ENCODE measurements around the gene B9D1. TPM values are rescaled to one million over a fixed set of nuclear protein-coding genes. Genes with fewer than 3 reads are reported as not detected.
A peak's percentile ranks its signal among the peaks of the same experiment; 100 is the strongest.

The B9D1 gene
- total RNA-seq, 1 donor from 2014 or later: 19.8 TPM

DNA sequence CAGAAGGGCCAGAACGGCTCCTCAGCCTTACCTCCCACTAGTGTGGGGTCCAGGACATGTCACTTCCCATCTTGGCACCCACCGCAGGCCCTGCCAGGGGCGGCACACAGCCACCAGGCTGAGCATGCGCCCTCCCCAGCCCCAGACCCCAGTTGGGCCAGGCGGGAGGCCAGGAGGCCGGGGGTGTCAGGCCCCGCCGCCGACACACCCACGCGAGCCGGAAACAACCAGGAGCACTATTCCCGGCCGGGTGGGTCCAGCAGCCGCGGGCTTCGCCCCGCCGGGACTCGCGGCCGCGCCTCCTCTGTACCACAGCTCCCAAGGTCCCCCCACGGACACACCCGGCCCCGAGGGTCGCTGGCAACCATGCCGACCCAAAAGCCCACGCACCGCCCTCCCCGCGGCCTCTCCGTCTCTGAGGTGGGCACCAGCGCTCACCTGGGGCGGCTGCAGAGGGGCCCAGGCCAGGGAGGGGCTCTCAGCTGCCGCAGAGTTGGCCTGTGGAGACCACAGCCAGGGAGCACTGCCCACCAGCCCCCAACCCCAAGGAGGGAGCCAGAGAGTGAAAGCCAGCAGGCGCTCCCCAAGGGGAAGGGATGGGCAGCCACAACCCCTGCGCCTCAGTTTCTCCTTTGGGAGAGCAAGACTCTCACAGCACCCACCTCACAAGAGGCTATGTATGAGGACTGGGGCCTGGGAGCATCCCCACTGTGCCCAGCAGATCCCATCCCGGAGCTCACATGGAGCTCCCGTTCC is 18.0 kb downstream of the B9D1 start:
- DNase-seq (ENCODE audit: low spot score) (peak; percentile 59), ATAC-seq (no peak)
- intact Hi-C loops (cut with DNase I): no loop called here

GRCh38 chr17:19343671-19344151 is 18.8 kb downstream of the B9D1 start:
- DNase-seq (ENCODE audit: low spot score) (peak; percentile 62), ATAC-seq (peak; percentile 6)
- intact Hi-C loops (cut with DNase I): no loop called here

DNA sequence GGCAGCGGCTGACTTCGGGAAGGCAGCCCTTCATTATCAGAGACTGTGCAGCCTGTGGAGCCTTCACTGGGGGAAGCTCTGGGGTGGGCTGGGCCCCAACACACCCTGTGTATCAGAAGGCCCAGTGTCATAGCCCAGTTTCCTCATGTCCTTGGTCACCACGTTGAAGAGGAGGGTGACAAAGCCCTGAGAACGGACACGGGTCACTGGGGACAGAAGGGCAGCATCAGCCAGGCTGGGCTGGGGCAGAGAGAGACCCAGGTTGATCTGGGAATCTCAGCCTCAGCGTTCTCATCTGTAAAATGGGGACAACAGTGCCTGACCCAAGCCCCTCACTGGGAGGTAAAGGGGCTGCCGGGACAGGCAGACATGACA is 19.3 kb downstream of the B9D1 start:
- no peak for ATAC-seq
- intact Hi-C loops (cut with DNase I): no loop called here
- DNase-seq (ENCODE audit: low spot score): peak; percentile 56

- peak; percentile 58 for DNase-seq (ENCODE audit: low spot score)
- intact Hi-C loops (cut with DNase I): no loop called here
- peak; percentile 8 for ATAC-seq
These were observed 19.8 kb downstream of the B9D1 start for GRCh38 chr17:19342611-19343255.

GRCh38 chr17:19341641-19342610 is 20.6 kb downstream of the B9D1 start:
- DNase-seq (ENCODE audit: low spot score) (peak; percentile 55), ATAC-seq (peak; percentile 15)
- intact Hi-C loops (cut with DNase I): no loop called here

DNA sequence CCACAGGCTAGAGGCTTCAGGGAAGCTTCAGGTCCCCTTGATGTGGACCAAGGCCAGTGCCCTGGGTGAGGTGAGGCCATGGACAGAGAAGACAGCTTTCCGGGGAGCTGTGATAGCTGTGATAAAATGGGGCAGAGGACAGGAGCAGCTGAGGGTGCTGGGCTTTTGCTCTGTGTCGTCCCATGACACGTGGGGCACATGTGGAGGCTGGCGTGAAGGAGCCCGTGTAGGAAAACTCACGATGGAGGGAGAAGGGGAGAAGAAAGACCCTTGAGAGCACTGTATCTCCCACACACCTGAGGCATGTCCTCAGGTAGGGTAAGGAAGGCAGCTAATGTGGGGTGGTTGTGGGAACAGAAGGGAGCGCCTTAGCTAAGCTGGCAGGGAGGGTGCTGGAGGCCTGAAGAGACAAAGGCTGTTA is 21.3 kb downstream of the B9D1 start:
- intact Hi-C loops (cut with DNase I): no loop called here
- DNase-seq (ENCODE audit: low spot score) (peak; percentile 42), ATAC-seq (no peak)

DNA sequence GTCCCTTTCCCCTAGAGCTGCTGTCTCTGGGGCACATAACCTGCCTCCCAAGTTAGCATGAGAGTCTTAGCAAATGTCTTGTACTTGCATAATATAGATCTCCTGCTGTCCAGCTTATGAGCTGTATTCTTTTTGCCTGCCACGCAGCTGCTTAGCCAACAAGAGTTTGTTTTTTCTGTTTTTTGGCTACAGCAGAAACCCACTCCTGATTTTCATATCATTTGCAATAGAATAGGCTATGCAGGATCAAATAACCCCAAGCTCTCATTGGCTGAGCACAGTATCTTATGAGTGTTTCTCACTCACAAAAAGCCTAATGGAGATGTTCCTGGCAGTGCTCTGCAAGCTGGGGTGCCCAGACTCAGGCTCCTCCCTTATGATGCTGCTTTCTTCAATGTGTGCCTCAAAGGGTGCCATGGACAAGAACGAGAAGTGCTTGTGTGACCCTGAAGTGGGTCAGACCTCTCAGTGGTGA is 23.1 kb downstream of the B9D1 start:
- intact Hi-C loops (cut with DNase I): no loop called here
- DNase-seq (ENCODE audit: low spot score) (no peak), ATAC-seq (no peak)

GRCh38 chr17:19338031-19338990 is 24.2 kb downstream of the B9D1 start:
- peak; percentile 13 for ATAC-seq
- intact Hi-C loops (cut with DNase I): no loop called here
- DNase-seq (ENCODE audit: low spot score): peak; percentile 70

GRCh38 chr17:19337712-19338023 is 24.9 kb downstream of the B9D1 start:
- intact Hi-C loops (cut with DNase I): no loop called here
- ATAC-seq (peak; percentile 2), DNase-seq (ENCODE audit: low spot score) (peak; percentile 48)

DNA sequence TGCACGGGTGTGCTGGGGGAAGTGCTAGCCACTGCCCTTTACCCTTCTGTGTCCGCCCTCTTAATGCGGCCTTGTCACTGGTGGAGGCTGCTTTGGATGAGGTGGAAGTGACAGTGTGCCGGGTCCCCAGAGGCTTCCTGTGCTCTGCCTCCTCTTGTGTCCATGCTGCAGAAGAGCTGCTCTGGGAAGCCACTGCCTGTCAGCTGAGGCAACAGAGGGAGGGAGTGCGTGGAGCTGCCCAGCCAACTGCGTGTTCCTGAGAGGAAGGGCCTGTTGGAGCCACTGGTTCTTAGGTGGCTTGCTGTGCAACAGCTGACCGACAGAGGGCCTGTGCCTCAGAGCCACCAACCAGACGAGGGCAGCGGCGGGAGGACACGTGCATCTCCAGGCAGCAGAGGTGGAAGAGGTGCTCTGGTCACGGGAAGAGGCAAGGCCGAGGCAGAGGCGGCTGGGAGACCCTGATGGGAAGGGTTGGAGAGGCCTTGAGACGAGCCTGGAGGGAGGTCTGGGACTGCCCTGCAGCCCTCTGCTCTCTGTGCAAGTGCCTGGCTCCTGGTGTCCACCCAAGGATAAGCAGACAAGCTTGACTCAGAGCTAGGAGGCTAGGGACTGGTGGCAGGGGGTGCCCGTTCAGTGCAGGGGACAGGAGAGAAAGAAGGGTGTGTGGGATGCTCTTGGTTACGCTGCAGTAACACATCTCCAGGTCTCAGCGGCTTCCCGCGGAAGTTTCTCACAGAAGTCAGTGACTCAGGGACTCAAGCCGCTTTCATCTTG is 25.4 kb downstream of the B9D1 start:
- DNase-seq (ENCODE audit: low spot score): peak; percentile 68
- ATAC-seq: peak; percentile 45
- intact Hi-C loops (cut with DNase I): no loop called here

DNA sequence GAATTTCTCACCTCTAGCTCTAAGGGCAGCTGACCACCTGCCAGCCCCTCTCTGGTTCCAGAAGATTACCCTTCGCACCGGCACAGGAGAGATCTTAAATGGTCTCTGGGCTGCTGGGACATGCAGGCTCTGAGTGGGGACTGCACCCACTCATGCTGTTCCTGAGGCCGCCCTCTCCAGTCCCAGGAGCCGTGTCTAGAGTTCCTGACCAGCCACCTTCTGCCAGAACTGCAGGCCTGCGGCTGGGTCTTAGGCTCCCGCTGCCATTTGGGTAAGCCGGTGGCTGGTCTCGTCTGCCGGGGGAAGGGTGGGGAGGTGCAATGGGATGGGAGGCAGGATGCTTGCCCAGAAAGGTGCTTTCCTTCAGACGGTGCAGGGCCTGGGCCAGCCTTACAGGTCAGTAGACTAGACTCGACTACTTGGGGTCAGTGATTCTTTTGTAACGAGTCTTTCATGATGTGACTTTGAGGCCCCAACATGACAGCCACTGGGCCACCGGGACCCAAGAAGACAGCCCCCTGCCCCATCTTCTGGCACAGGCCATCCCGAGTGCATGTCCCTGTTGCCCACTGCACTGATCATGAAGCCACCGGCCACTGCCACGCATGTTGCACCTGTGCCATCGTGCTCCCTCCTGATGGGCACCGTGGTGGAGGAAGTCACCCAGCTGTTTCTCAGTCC is 26.4 kb downstream of the B9D1 start:
- no peak for ATAC-seq
- intact Hi-C loops (cut with DNase I): no loop called here
- DNase-seq (ENCODE audit: low spot score): peak; percentile 56

- intact Hi-C loops (cut with DNase I): no loop called here
- no peak for DNase-seq (ENCODE audit: low spot score)
- ATAC-seq: no peak
These were observed 28.2 kb downstream of the B9D1 start for GRCh38 chr17:19334331-19334730.

DNA sequence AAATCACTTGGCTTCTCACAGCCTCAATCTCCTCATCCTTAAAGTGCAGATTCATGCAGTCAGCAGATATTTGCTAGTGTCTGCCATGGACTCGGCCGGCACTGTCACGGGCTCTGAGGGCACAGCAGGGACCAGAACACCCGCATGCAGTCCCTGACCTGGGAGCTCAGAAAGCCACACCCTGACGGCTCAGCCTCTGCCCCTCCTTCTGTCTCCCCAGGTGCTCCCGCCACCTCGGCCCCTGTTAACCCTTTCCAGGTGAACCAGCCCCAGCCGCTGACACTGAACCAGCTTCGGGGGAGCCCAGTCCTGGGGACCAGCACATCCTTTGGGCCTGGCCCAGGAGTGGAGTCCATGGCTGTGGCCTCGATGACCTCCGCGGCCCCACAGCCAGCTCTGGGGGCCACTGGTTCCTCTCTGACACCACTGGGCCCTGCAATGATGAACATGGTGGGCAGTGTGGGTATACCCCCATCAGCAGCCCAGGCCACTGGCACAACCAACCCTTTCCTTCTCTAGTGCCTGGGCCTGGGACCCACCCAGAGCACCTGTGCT is 28.7 kb downstream of the B9D1 start:
- ATAC-seq: no peak
- DNase-seq (ENCODE audit: low spot score): peak; percentile 51
- intact Hi-C loops (cut with DNase I): no loop called here

GRCh38 chr17:19333132-19333440 is 29.4 kb downstream of the B9D1 start:
- peak; percentile 44 for DNase-seq (ENCODE audit: low spot score)
- ATAC-seq: no peak
- intact Hi-C loops (cut with DNase I): no loop called here

GRCh38 chr17:19332371-19333131 is 30.0 kb downstream of the B9D1 start:
- intact Hi-C loops (cut with DNase I): no loop called here
- DNase-seq (ENCODE audit: low spot score) (peak; percentile 58), ATAC-seq (no peak)

DNA sequence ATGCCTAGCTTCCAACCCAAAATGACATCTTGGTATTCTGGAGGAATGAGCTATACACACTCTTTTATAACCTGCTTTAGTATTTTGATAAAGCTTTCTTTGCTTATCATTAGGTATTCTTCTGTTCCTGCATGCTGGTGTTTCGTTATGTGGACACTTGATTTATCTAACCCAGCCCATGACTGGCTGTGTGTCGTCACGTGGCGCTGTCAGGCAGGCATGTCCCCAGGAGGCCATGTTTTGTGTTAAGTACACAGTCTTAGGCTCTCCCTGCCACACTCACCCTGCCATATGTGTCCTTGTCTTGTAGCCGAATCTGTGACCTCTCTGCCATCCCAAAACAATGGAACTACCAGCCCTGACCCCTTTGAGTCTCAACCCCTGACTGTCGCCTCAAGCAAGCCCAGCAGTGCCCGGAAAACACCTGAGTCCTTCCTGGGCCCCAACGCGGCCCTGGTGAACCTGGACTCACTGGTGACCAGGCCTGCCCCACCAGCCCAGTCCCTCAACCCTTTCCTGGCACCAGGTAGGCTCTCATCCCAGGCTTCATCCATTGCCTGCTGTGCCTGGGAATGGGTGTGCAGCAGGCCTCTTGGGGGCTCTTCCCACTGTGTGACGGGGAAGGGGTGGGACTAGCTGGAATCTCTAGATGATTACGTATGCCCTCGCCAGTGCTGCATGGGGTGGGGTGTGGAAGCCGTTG is 30.8 kb downstream of the B9D1 start:
- DNase-seq (ENCODE audit: low spot score) (peak; percentile 38), ATAC-seq (no peak)

More for the DNA sequence above, 30.8 kb downstream of the B9D1 start:
- intact Hi-C loops (cut with DNase I): no loop called here
